A549 treated with RU486 at 1 μM for 4 hours (cell line): ENCODE measurements around the gene GCLM. TPM values are rescaled to one million over a fixed set of nuclear protein-coding genes. Genes with fewer than 3 reads are reported as not detected.

Experiments used
- total RNA-seq: library from RNA; stranded (reverse); fragments of 200-300 nt; extraction: Qiagen RNA extraction; gene quantifications from 5 replicates; pipeline ENCODE4 v1.2.3, GENCODE V29; 2022; ENCODE audit warnings: low read depth

GCLM gene
- total RNA-seq = 105 to 125 TPM (median 112 TPM) in 5 replicates

GRCh38 chr1:93909146-93910050, at the start of gene GCLM:
GCLM (minus strand) TSS chr1:93909430; CDS start chr1:93909163, 267 bp downstream.

GRCh38 chr1:93878889-93879586, 30.2 kb downstream of the GCLM start, which contains the start of gene DNTTIP2:
DNTTIP2 (minus strand) TSS chr1:93879206; CDS start chr1:93879148, 58 bp downstream.

Other genes starting within 250 kb of the GCLM start
- 58.1 to 72.6 TPM (median 64.0 TPM) in 5 replicates for gene BCAR3, start 227.6 kb downstream of the GCLM start, total RNA-seq
- gene DNTTIP2, start 30.2 kb downstream of the GCLM start, total RNA-seq = 40.0 to 52.2 TPM (median 42.7 TPM) in 5 replicates
- gene ABCA4, start 211.7 kb upstream of the GCLM start, total RNA-seq = 0.01 to 0.10 TPM (median 0.05 TPM) in 3 of 5 replicates, not detected in the others